Activated gamma-delta T cell (primary cell): ENCODE measurements around the gene PNMA1.

ENCODE experiments used
- DNase-seq: peaks from one replicate; lab custom pipeline; 2025; lab: John Stamatoyannopoulos, UW
- total RNA-seq, 2 donors: gene quantifications; one replicate each; lab custom pipeline; 2026; lab: John Stamatoyannopoulos, UW

Gene PNMA1, protein sequence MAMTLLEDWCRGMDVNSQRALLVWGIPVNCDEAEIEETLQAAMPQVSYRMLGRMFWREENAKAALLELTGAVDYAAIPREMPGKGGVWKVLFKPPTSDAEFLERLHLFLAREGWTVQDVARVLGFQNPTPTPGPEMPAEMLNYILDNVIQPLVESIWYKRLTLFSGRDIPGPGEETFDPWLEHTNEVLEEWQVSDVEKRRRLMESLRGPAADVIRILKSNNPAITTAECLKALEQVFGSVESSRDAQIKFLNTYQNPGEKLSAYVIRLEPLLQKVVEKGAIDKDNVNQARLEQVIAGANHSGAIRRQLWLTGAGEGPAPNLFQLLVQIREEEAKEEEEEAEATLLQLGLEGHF
- total RNA-seq = 69.8 to 74.2 reads per million in 2 donors

- peak; percentile 77 for DNase-seq
Observed at GRCh38 chr14:73713803-73714655, at the start of gene PNMA1. Gene PNMA1, minus strand, starts transcription at chr14:73714384. Its CDS starts 745 bp downstream, at chr14:73713639.

DNA sequence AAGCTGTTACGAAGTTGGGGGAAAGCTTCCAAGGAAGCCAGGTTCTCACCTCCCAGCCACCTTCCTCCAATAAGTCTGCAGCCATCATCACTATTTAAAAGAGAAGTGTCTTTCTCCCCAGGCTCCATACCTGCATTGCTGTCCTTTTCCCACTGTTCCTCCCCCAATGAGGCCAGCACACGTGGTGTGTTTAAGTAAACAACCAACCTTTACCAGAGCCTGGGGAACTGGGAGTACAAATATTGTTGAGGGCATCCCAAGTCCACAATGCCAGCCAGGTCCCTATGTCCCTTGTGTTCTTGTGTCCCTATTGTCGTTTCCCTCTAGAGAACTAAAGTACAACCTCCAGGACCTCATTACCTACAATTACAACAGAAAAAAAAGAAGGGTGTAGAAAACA, 49.2 kb upstream of the PNMA1 start:
- DNase-seq = no peak

GRCh38 chr14:73762375-73762822, 48.2 kb upstream of the PNMA1 start:
- DNase-seq = no peak

- DNase-seq = no peak
Observed at GRCh38 chr14:73761618-73762355, 47.6 kb upstream of the PNMA1 start.

DNA sequence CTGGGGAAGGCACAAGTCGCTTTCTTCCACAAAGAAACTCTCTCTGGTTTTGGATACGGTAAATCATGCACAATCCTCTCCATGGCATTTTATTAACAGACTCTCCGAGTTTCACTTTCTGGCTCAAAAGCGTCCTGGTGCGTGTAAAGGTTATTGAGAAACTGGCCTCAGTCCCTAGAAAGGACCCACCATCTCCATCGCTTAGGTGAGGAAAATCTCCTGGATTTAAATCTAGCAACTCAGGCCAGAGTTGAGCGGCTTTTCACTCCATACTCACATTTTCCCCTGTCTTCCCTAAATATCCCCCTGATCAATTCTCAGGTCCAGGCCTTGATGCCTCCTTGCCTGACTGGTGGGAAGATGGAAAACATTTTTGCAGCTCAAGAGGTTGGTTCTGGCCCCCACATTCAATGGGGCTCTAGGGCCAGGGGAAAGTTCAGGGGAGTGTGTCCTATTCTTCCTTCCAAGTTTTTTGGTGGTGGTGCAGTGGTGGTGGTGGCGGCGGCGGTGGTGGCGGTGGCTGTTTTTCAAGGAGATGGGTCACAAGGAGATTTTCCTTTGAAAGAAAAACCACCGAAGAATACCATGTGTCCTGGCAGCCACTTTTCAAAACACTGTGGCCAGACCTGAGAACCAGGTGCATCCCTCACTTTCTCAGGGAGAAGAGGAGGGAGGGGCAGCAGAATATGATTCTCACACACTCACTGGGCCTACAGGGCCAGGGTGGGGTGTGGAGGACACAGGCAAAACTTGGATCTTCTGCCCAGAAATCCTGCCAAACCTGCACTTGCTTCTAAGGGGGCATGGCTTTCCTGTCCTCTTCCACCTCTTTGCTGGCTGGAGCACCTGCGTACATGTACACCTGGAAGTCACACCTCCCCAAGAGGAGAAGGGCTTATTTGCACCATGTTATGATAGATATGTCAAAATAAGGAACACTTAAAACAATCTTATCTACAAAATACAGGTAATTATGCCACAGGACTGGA, 46.7 kb upstream of the PNMA1 start:
- DNase-seq = no peak

- peak; percentile 99 for DNase-seq
Observed at GRCh38 chr14:73759714-73760597, 45.8 kb upstream of the PNMA1 start.

DNA sequence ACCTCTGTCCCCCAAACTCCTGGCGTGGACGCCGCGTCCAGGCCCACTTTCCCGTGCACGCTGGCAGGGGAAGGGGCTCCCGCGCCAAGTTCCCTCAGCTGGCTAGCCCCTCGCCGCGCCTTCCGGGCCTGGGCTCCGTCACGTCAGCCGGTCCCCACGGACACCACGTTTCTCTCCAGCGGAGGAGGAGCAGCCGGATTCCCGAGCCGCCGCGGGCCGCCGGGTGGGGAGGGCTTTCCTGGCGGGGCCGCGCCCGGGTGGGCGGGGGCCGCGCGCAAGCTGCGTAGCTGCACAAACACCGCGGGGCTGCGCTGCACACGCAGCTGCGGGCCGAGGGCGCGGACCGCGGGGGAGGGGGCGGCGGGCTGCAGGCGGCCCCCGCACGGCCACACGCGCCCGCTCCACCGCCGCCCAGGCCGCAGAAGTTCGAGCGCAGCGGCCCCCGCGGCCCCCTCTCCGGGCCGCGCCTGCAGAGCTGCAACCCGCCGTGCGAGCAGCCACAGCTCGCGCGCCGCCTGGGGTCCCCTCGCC, 45.1 kb upstream of the PNMA1 start:
- peak; percentile 44 for DNase-seq

DNA sequence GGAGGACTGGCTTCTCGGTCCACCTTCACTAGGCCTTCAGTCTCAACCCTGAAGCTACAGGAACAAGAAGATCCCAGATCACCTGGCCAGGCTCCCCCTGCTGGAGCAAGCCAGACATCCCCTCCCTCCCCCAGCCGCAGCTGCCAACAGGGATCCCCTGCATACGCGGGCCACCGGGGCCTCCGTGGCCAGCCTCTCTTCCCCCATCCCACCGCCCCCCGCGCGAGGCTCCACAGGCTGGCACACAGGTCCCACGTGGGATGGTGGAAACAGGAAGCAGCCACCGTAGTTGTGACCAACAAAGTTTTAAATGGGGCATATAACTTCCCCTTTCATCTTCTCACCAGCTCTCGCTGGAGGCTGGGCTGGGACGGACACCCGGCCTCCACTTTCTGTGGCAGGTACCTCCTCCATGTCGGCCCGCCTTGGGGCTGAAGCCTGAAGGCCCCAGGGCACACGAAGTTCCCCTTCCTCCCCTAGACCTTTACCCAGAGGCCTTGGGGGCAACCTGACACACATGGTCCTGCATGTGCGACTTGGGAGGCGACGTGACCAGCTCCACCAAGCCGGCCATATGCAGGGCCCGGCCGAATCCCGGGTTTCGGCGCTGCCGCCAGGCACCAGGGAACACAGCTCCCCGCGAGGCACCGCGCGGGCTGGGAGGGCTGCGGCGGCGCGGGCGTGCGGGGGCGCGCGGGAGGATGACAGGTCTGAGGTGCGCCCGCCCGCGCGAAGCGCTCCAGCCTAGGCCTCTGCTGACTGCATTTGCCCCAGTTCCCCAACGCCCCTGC, 44.4 kb upstream of the PNMA1 start:
- DNase-seq = peak; percentile 72

GRCh38 chr14:73757876-73758391, 43.8 kb upstream of the PNMA1 start:
- no peak for DNase-seq

DNA sequence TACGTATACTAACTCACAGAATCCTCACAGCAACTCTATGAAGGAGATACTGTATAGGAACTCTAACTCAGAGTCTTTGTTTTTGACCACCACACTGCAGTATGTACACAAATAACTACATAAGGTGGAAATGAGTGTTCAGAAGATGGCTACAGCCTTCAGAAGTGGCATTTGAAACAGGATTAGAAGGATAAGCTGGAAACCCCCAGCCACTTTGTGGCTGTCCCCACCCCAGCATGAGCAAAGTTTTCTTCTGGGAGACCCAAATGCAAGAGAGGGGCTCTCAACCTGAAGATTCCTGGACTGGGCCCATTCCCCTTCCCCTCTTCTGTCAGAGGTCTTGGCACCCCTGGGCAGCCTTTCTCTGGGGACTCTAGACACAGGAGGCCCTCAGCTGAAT, 43.2 kb upstream of the PNMA1 start:
- no peak for DNase-seq

GRCh38 chr14:73755434-73756014, 41.3 kb upstream of the PNMA1 start:
- DNase-seq = no peak

DNA sequence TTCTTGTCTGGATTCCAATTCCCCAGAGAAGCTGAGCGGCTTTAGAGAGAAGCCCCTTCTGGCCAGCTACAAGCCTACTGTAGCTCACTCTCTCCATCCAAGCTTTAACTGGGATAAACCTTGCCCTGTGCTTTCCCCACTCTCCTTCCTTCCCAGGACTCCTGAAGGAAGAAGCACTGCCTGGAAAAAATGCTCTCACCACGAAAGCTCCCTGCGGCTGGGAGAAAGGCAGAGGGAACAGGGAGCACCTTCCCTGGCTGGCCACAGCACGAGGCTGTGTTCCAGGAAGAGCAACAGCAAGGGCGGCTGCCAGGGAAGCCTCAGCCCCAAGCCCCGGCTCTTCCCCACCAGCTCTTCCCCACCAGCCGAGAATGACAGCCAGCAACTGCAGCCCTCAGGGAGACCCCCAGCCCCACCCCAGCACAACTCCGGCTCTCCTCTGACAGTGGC, 40.8 kb upstream of the PNMA1 start:
- no peak for DNase-seq

DNA sequence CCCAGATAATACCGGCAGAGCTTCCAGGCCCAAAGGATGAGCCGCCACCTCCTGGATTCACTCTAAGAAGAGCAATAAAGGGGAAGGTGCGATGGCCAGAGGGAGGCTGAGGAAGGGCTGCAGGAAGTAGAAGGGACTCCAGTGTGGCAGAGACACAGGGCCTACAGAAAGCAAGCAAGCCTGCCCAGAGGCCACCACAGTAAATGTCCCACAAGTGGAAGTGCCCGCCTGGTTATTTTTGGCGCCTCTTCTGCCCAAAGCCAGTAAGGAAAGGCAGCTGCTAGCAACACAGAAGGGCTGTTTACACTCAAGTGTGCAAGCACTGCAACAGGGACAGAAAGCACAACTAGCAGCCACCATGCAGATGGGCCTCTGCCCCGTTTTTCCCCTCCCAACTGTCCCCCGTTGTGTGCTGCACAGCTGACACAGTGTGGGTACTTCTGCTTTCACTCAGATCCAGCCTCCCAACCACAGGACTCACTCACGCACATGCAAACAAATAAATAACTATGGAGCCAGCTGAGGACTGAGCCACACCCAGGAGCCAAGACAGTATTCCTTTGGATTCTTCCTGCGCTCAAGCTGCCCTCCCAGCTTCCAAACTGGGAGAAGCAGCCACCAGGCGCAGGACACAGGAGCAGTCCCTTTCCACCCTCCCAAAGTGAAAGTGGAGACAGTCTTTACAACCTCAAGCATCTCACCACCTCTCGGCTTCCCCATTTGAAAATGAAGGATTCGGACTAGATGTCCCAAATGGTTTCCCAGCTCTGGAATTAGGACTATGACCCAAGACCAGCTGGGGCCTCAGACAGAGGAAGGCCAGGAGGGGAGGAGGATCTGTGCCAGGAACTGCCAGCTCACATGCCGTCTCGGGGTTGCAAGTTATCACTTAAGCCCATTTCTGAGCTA, 40.0 kb upstream of the PNMA1 start:
- DNase-seq = no peak

- DNase-seq = no peak
Observed at GRCh38 chr14:73753124-73753886, 39.1 kb upstream of the PNMA1 start.

GRCh38 chr14:73752297-73752992, 38.3 kb upstream of the PNMA1 start:
- no peak for DNase-seq
